Measurements from ENCODE around the gene SMIM44.

The SMIM44 gene

DNA sequence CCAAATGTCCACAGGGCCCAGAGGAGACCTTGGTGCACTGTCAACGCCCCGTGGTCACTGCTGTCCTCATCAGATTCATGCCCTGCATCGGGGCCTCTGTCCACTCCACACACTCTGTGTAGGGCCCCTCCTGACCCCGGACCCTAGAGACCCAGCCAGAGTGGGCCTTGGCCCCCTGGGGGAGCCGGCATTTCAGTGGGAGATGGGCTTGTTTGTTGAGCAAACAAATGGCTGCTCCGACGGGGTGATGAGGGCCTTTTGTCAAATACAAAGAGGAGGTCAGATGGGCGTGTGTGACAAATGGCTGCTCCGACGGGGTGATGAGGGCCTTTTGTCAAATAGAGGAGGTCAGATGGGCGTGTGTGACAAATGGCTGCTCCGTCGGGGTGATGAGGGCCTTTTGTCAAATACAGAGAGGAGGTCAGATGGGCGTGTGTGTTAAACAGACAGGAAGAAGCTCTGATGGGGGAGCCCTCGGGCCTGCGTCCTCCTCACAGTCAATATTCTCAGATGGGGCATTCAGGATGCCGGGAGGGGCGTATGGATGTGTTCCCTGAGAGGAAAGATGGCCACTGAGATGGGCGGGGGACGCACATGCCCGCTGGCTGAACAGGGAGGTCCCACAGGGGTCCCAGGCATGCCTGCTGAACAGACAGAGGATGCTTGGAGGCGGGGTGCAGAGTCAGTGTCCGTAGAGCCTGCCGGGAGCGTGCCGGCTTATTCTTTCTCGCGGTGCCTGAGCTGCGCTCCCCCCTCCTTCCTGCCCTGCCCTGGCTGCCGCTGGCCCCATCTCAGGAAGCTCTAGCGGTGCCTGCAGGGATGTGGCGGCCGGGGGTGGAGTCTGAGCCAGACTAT, 39.2 kb downstream of the SMIM44 start:
- 21 to 23% methylated on average over 27 to 30 of the region's 33 CpGs for WGBS, 2 experiments (ENCODE audit: insufficient coverage in 2 of 2)
- Histone ChIP-seq H3K4me1 (ENCODE audit: control insufficient read depth, insufficient read depth, low read length, poor library complexity, severe bottlenecking) (peaks cover 23% of the 10 kb centered on the region), H3K4me3 (ENCODE audit: extremely low read depth, insufficient read depth, low read length, poor library complexity, severe bottlenecking) (peak overlapping the region; percentile 6), H3K9me3 (ENCODE audit: control insufficient read depth, low read length) (no peaks in the 10 kb centered on the region), H3K36me3 (ENCODE audit: control insufficient read depth, insufficient read depth, low read length) (no peaks in the 10 kb centered on the region), H3K27ac (ENCODE audit: low read depth, low read length, severe bottlenecking) (peak overlapping the region; percentile 67)

DNA sequence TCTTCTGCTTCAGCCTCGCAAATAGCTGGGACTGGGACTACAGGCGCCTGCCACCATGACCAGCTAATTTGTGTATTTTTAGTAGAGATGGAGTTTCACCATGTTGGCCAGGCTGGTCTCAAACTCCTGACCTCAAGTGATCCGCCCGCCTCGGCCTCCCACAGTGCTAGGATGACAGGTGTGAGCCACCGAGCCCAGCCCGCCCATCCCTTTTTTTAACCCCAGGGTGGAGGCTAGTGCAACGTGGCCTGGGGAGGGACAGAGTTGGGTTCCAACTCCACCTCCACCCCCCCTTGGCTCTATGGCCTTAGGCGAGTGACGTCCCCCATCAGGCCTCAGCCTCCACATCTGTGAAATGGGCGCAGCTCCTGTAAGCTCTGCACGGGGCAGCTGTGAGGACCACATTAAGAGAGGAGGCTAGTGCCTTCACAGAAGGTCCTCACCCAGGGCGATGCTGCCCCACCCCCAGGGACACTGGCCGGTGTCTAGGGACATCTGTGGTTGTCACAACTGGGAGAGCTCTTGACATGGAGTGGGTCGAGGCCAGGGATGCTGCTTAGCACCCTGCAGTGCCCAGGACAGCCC, 40.7 kb downstream of the SMIM44 start:
- Histone ChIP-seq H3K4me3 (ENCODE audit: extremely low read depth, insufficient read depth, low read length, poor library complexity, severe bottlenecking) (no peak overlapping the region), H3K27ac (ENCODE audit: low read depth, low read length, severe bottlenecking) (no peak overlapping the region), H3K4me1 (ENCODE audit: control insufficient read depth, insufficient read depth, low read length, poor library complexity, severe bottlenecking) (peaks cover 23% of the 10 kb centered on the region), H3K36me3 (ENCODE audit: control insufficient read depth, insufficient read depth, low read length) (no peaks in the 10 kb centered on the region), H3K9me3 (ENCODE audit: control insufficient read depth, low read length) (peaks cover 3% of the 10 kb centered on the region)
- 85 to 86% methylated on average over 13 to 14 of the region's 15 CpGs for WGBS, 2 experiments (ENCODE audit: insufficient coverage in 2 of 2)

DNA sequence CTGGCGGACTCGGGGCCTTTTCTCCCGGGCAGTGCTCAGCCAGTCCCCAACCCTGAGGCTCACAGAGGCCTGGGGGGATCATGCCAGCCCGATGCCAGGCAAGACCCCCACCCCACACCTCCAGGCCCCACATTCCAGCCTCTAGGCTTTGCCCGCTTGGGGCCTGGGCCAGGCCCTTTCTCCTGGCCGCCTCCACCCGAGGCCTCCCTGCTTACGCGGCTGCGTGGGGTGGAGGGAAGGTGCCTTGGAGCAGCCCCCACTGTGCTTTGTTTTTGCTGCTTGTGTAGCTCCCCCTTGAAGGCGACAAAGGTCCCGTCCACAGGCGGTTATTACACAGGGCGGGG, 41.3 kb downstream of the SMIM44 start:
- Histone ChIP-seq H3K4me3 (ENCODE audit: extremely low read depth, insufficient read depth, low read length, poor library complexity, severe bottlenecking) (no peak overlapping the region), H3K27ac (ENCODE audit: low read depth, low read length, severe bottlenecking) (no peak overlapping the region), H3K9me3 (ENCODE audit: control insufficient read depth, low read length) (peaks cover 3% of the 10 kb centered on the region), H3K36me3 (ENCODE audit: control insufficient read depth, insufficient read depth, low read length) (no peaks in the 10 kb centered on the region), H3K4me1 (ENCODE audit: control insufficient read depth, insufficient read depth, low read length, poor library complexity, severe bottlenecking) (peaks cover 23% of the 10 kb centered on the region)
- 66 to 71% methylated on average over 10 to 12 of the region's 14 CpGs for WGBS, 2 experiments (ENCODE audit: insufficient coverage in 2 of 2)

DNA sequence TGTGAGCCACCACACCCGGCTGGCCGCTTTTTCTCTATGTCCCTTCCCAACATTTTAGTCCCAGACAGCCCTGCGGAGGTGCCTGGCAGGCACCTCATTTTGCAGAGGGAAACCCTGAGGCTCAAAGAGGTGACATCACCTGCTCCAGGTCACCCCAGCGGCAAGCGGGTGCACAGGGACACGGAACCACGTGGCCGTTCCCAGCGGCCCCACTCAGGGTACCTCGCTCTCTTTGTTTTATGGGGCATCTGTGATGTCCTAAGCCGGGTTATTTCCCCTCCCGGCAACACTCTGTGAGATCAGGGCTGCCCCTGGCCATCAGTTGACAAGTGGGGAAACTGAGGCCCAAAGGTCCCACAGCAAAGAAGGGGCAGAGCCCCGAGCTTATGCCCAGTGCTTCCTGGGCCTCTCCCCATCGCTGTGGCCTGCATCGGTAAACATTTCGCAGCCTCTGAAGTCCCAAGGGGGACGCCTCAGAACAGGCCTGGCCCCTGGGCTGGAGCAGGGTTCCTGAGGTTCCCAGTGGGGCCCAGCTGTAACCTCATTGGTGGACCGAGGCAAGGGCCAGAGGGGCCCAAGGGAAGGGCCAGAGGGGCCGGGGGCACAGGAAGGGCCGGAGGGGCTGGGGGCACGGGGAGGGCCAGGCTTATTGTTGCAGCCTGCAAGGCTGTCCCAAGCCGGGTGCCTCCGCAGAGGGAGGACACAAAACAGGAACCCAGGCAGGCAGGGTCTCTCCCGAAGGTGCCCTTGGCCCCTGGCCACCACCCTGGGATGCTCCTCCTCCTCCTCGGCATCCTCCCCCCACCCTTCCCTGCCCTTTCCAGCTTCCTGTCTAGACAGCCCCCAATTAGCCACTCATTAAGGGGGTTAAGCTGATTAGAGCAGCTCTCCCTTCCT, 41.9 kb downstream of the SMIM44 start:
- H3K36me3 ChIP-seq (ENCODE audit: control insufficient read depth, insufficient read depth, low read length) = no peaks in the 10 kb centered on the region
- 88 to 91% methylated on average over 20 to 25 of the region's 25 CpGs for WGBS, 2 experiments (ENCODE audit: insufficient coverage in 2 of 2)

DNA sequence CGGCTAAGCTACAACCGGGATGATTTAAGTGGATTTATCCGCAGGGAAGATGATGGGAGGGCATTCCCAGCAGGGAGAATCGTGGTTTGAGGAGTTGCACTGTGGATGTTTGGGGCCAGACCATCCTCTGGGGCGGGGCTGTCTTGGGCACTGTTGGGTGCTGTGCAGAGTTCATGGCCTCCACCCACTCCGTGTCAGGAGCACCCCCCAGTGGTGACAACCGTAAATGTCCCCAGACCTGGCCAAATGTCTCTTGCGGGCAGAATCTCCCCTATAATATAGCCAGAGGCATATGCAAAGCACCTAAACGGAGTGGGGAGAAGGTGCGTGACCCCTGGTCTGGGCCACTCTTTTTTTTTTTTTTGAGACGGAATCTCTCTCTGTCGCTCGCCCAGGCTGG, 43.2 kb downstream of the SMIM44 start:
- WGBS, 2 experiments (ENCODE audit: insufficient coverage in 2 of 2) = 42 to 65% methylated on average over 7 to 8 of the region's 13 CpGs
- peaks cover 22% of the 10 kb centered on the region for H3K4me1 ChIP-seq (ENCODE audit: control insufficient read depth, insufficient read depth, low read length, poor library complexity, severe bottlenecking)
- no peak overlapping the region for H3K27ac ChIP-seq (ENCODE audit: low read depth, low read length, severe bottlenecking)
- no peak overlapping the region for H3K4me3 ChIP-seq (ENCODE audit: extremely low read depth, insufficient read depth, low read length, poor library complexity, severe bottlenecking)
- H3K9me3 ChIP-seq (ENCODE audit: control insufficient read depth, low read length) = peaks cover 3% of the 10 kb centered on the region
- no peaks in the 10 kb centered on the region for H3K36me3 ChIP-seq (ENCODE audit: control insufficient read depth, insufficient read depth, low read length)

More for the DNA sequence above, 41.9 kb downstream of the SMIM44 start:
- H3K4me3 ChIP-seq (ENCODE audit: extremely low read depth, insufficient read depth, low read length, poor library complexity, severe bottlenecking) = no peak overlapping the region
- H3K27ac ChIP-seq (ENCODE audit: low read depth, low read length, severe bottlenecking) = no peak overlapping the region
- H3K9me3 ChIP-seq (ENCODE audit: control insufficient read depth, low read length) = peaks cover 3% of the 10 kb centered on the region
- H3K4me1 ChIP-seq (ENCODE audit: control insufficient read depth, insufficient read depth, low read length, poor library complexity, severe bottlenecking) = peaks cover 23% of the 10 kb centered on the region

DNA sequence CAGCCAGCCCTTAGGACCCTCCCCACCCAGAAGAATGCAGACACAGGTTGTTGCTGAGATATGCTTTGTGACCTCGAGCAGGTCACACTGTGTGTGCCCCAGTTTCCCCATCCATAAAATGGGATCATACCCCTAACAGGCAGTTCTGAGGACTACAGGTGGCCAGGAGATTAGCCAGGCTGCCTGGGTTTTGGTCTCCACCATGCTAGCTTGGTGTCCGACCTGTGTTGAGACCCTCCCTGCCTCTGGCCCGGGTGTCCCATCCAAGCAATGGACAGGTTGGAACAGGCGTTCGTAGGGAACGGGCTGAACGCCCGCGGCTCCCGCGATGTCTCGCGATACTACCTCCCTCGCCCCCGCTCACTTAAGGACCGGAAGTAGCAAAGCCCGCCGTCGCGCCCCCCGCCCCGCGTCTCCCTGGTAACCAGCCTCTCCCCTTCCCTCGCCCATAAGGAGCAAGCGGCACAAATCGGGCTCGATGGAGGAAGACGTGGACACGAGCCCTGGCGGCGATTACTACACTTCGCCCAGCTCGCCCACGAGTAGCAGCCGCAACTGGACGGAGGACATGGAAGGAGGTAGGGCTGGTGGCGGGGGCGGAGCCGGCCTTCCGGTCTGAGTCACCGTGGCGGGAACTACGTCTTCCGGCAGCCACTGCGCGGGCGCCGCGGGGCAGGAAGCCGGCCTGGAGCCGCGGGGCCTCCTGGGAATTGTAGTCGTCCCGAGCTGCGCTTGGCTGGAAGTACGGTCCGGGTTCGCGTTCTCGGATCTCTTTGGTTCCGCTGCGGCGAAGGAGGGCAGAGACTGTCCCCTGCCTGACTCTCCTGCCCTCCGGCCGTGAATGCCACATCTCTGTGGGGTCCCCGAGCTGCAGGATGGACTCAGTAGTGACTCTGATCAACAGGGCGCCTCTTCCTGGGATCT, 48.3 kb downstream of the SMIM44 start:
- Histone ChIP-seq H3K36me3 (ENCODE audit: control insufficient read depth, insufficient read depth, low read length) (no peaks in the 10 kb centered on the region), H3K27ac (ENCODE audit: low read depth, low read length, severe bottlenecking) (peak overlapping the region; percentile 97), H3K4me3 (ENCODE audit: extremely low read depth, insufficient read depth, low read length, poor library complexity, severe bottlenecking) (peak overlapping the region; percentile 57), H3K9me3 (ENCODE audit: control insufficient read depth, low read length) (peaks cover 7% of the 10 kb centered on the region), H3K4me1 (ENCODE audit: control insufficient read depth, insufficient read depth, low read length, poor library complexity, severe bottlenecking) (no peaks in the 10 kb centered on the region)
- WGBS, 2 experiments (ENCODE audit: insufficient coverage in 2 of 2) = 1% methylated on average over 53 to 65 of the region's 67 CpGs

DNA sequence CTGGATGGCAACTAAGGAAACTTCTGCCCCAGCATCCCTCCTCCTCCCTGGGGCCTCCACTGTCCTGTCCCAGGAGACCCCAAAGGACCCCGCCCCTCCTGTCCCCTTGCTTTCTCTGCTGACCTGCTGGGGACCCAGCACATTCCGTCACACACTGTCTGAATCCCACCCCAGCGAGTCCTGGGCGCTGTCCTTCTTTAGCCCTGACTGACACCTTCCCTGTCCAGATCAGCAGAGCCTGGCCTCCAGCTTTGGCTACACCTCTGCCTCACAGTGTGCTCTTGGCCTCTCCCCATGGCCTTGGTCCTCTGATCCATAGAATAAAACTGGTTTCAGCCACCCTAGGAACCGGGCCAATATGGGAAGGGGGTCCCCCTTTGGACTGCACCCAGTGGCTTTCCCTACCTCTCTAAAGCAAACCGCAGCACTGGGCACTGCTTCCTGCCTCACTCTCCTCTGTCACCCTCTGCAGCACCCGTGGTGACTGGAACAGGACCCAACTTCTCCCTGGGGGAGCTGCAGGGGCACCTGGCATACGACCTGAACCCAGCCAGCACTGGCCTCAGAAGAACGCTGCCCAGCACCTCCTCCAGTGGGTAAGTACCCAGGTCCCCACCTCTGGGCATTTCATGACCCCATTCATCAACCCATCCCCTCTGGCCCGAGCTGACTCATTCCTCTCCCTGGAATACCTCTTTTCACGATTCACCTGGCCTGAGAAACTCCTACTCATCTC, 49.3 kb downstream of the SMIM44 start:
- H3K4me3 ChIP-seq (ENCODE audit: extremely low read depth, insufficient read depth, low read length, poor library complexity, severe bottlenecking) = peak overlapping the region; percentile 57
- 82 to 92% methylated on average over 9 to 11 of the region's 11 CpGs for WGBS, 2 experiments (ENCODE audit: insufficient coverage in 2 of 2)
- H3K27ac ChIP-seq (ENCODE audit: low read depth, low read length, severe bottlenecking) = no peak overlapping the region
- no peaks in the 10 kb centered on the region for H3K4me1 ChIP-seq (ENCODE audit: control insufficient read depth, insufficient read depth, low read length, poor library complexity, severe bottlenecking)
- peaks cover 7% of the 10 kb centered on the region for H3K9me3 ChIP-seq (ENCODE audit: control insufficient read depth, low read length)
- no peaks in the 10 kb centered on the region for H3K36me3 ChIP-seq (ENCODE audit: control insufficient read depth, insufficient read depth, low read length)

DNA sequence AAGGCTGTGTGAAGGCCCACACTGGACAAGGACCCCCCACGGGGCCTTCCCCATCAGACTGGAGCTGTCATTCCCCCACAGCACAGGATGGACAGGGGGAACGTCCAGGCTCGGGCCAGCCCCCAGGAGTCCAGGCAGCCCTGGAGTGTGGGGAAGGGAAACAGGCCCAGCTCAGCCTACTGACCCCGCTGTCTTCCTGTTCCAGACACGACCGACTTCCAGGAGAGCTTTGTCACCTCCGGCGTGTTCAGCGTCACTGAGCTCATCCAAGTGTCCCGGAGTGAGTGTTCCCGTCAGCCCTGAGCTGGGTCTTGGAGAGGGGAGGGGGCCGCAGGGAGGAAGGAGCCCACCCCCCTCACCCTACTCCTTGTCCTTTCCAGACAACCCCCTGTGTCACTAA, 49.9 kb downstream of the SMIM44 start:
- Histone ChIP-seq H3K4me1 (ENCODE audit: control insufficient read depth, insufficient read depth, low read length, poor library complexity, severe bottlenecking) (no peaks in the 10 kb centered on the region), H3K27ac (ENCODE audit: low read depth, low read length, severe bottlenecking) (no peak overlapping the region), H3K4me3 (ENCODE audit: extremely low read depth, insufficient read depth, low read length, poor library complexity, severe bottlenecking) (no peak overlapping the region), H3K9me3 (ENCODE audit: control insufficient read depth, low read length) (peaks cover 7% of the 10 kb centered on the region), H3K36me3 (ENCODE audit: control insufficient read depth, insufficient read depth, low read length) (no peaks in the 10 kb centered on the region)
- WGBS, 2 experiments (ENCODE audit: insufficient coverage in 2 of 2) = 82 to 90% methylated on average over 2 to 7 of the region's 12 CpGs
